Activated CD8-positive, alpha-beta T cell treated with anti-CD3 and anti-CD28 coated beads for 36 hours (primary cell): Measurements from ENCODE around the gene TRERF1. TPM values are rescaled to one million over a fixed set of nuclear protein-coding genes. Genes with fewer than 3 reads are reported as not detected.

Experiments
- ATAC-seq: fragments of 200-7000 bp; cut with Tn5 transposase; one replicate; pipeline ENCODE4 v1.10.0; 2021; ENCODE audit warnings: mild to moderate bottlenecking, moderate library complexity
- CTCF ChIA-PET: fragments of 350-600 bp; sonication (Branson Sonifier 250); formaldehyde crosslinking; loops from one replicate; lab custom pipeline; 2021; ENCODE audit warnings: antibody characterized with exemption; lab: Charles Lee
- POLR2A ChIA-PET: fragments of 350-600 bp; sonication (Branson Sonifier 250); formaldehyde crosslinking; loops from one replicate; lab custom pipeline; 2021; ENCODE audit warnings: antibody characterized with exemption; lab: Charles Lee
- DNase-seq: peaks from one replicate; pipeline ENCODE4 v3.0.0-alpha.2; 2020
- H3K27ac Mint-ChIP-seq: one replicate; pipeline ENCODE4 v1.8.0; 2021; ENCODE audit warnings: mild to moderate bottlenecking, mixed read lengths
- H3K27me3 Mint-ChIP-seq: one replicate; pipeline ENCODE4 v1.8.0; 2021; ENCODE audit warnings: mixed read lengths
- H3K36me3 Mint-ChIP-seq: one replicate; pipeline ENCODE4 v1.8.0; 2021; ENCODE audit warnings: low read depth, mixed read lengths
- H3K4me1 Mint-ChIP-seq: one replicate; pipeline ENCODE4 v1.8.0; 2021; ENCODE audit warnings: low read depth, mixed read lengths
- H3K4me3 Mint-ChIP-seq: one replicate; pipeline ENCODE4 v1.8.0; 2021; ENCODE audit warnings: mild to moderate bottlenecking, moderate library complexity, mixed read lengths
- H3K9me3 Mint-ChIP-seq: one replicate; pipeline ENCODE4 v1.8.0; 2021; ENCODE audit warnings: mixed read lengths
- CTCF ChIP-seq: fragments of 200-600 bp; IDR thresholded peaks from one replicate; pipeline ENCODE4 v1.8.0; 2022; ENCODE audit warnings: antibody characterized with exemption, mild to moderate bottlenecking
- intact Hi-C: fragments of 100-400 bp; cut with micrococcal nuclease; formaldehyde crosslinking; loops from one replicate; pipeline ENCODE4 v1.10.0; 2022
- total RNA-seq, 2 experiments: library from RNA; stranded (reverse); gene quantifications; one replicate each; pipeline ENCODE4 v1.2.3, GENCODE V29; 2021

The TRERF1 gene
- total RNA-seq, 2 experiments from 2014 or later, result 6.5 to 6.9 TPM

GRCh38 chr6:42344756-42345155 is 107.0 kb downstream of the TRERF1 start:
- intact Hi-C loops, result loop anchor here (5.0 kb wide), 1 partner anchor 48 kb away; no protein-coding TSS in a partner anchor
- Mint-ChIP-seq H3K4me1 (peaks cover 57% of the 10 kb centered on the region), H3K27ac (peak overlapping the region; percentile 26), H3K9me3 (no peaks in the 10 kb centered on the region), H3K36me3 (peaks cover 11% of the 10 kb centered on the region), H3K27me3 (no peaks in the 10 kb centered on the region), H3K4me3 (no peak overlapping the region)
- ChIA-PET POLR2A (interaction anchor here (0.6 to 3.9 kb wide), 3 partner anchors 13 to 176 kb away, joined by 4 to 16 read pairs (median 4); no protein-coding TSS in a partner anchor), CTCF (interaction anchor here (0.9 to 1.8 kb wide), 5 partner anchors 10 to 202 kb away, joined by 3 to 4 read pairs (median 3); no protein-coding TSS in a partner anchor)
- DNase-seq (peak; percentile 25), ATAC-seq (no peak)
- TF ChIP-seq CTCF, result no peak

GRCh38 chr6:42341771-42342553 is 109.8 kb downstream of the TRERF1 start:
- DNase-seq (no peak), ATAC-seq (no peak)
- no peak overlapping the region for H3K4me3 Mint-ChIP-seq
- H3K36me3 Mint-ChIP-seq, result peaks cover 13% of the 10 kb centered on the region
- peaks cover 75% of the 10 kb centered on the region for H3K4me1 Mint-ChIP-seq
- H3K27ac Mint-ChIP-seq, result no peak overlapping the region
- H3K9me3 Mint-ChIP-seq, result no peaks in the 10 kb centered on the region
- intact Hi-C loops, result loop anchor here (5.0 kb wide), 1 partner anchor 50 kb away; no protein-coding TSS in a partner anchor
- ChIA-PET CTCF (interaction anchor here (1.5 kb wide), 1 partner anchor 14 kb away, joined by 3 read pairs; no protein-coding TSS in a partner anchor), POLR2A (interaction anchor here (1.0 kb wide), 1 partner anchor 110 kb away, joined by 3 read pairs; the partner anchor contains the start of gene TRERF1)
- no peak for TF ChIP-seq CTCF
- no peaks in the 10 kb centered on the region for H3K27me3 Mint-ChIP-seq

- POLR2A ChIA-PET, result interaction anchor here (1.5 to 1.8 kb wide), 2 partner anchors 26 to 33 kb away, joined by 3 to 6 read pairs; no protein-coding TSS in a partner anchor
- H3K27ac Mint-ChIP-seq, result no peak overlapping the region
- ATAC-seq, result no peak
- H3K4me3 Mint-ChIP-seq, result no peak overlapping the region
- CTCF ChIA-PET, result interaction anchor here (1.0 to 1.5 kb wide), 3 partner anchors 12 to 191 kb away, joined by 3 to 4 read pairs (median 4); no protein-coding TSS in a partner anchor
- intact Hi-C loops, result loop anchor here (5.0 kb wide), 1 partner anchor 51 kb away; no protein-coding TSS in a partner anchor
- peaks cover 13% of the 10 kb centered on the region for H3K36me3 Mint-ChIP-seq
- peaks cover 69% of the 10 kb centered on the region for H3K4me1 Mint-ChIP-seq
- H3K9me3 Mint-ChIP-seq, result no peaks in the 10 kb centered on the region
- no peak for DNase-seq
- no peak for TF ChIP-seq CTCF
- no peaks in the 10 kb centered on the region for H3K27me3 Mint-ChIP-seq
Observed at GRCh38 chr6:42341221-42341620, 110.5 kb downstream of the TRERF1 start.

- CTCF ChIA-PET, result interaction anchor here (0.8 to 4.0 kb wide), 8 partner anchors 13 to 207 kb away, joined by 3 to 21 read pairs (median 4); no protein-coding TSS in a partner anchor
- TF ChIP-seq CTCF, result no peak
- H3K4me1 Mint-ChIP-seq, result peaks cover 62% of the 10 kb centered on the region
- intact Hi-C loops, result loop anchor here (5.0 kb wide), 1 partner anchor 52 kb away; no protein-coding TSS in a partner anchor
- H3K9me3 Mint-ChIP-seq, result no peaks in the 10 kb centered on the region
- peaks cover 13% of the 10 kb centered on the region for H3K36me3 Mint-ChIP-seq
- POLR2A ChIA-PET, result interaction anchor here (1.0 to 1.8 kb wide), 6 partner anchors 8 to 88 kb away, joined by 3 to 6 read pairs (median 4); no protein-coding TSS in a partner anchor
- no peak for ATAC-seq
- no peaks in the 10 kb centered on the region for H3K27me3 Mint-ChIP-seq
- no peak overlapping the region for H3K27ac Mint-ChIP-seq
- no peak overlapping the region for H3K4me3 Mint-ChIP-seq
- no peak for DNase-seq
Observed at GRCh38 chr6:42340511-42340910, 111.2 kb downstream of the TRERF1 start.
